A549 (cell line): ENCODE results near the gene BCAS3. TPM values are rescaled to one million over a fixed set of nuclear protein-coding genes. Genes with fewer than 3 reads are reported as not detected.

Experiments
- ATAC-seq, 2 experiments: fragments of 200-7000 bp in 1 of 2; fragments of >200 bp in 1 of 2; cut with Nextera tagmentation in 1 of 2; cut with Tn5 transposase in 1 of 2; 3 replicates each; pipeline versions ENCODE4 v1.8.0 to v1.9.1; 2018 to 2020; ENCODE audit warnings: mild to moderate bottlenecking in 1 of 2, moderate library complexity in 1 of 2
- CTCF ChIA-PET: fragments of 300-600 bp; sonication (Branson Sonifier 250); formaldehyde crosslinking; extraction: SDS; loops from one replicate; lab custom pipeline; 2021; ENCODE audit warnings: antibody characterized with exemption, inconsistent platforms; lab: Yijun Ruan, JAX
- POLR2A ChIA-PET: fragments of 350-600 bp; formaldehyde crosslinking; extraction: SDS; loops from one replicate; lab custom pipeline; 2021; ENCODE audit warnings: antibody characterized with exemption, inconsistent platforms; lab: Yijun Ruan, JAX
- DNase-seq, 2 experiments: peaks; one replicate each; pipeline versions ENCODE4 v3.0.0 to v3.0.0-alpha.2; 2011 to 2016; ENCODE audit warnings: low read depth in 1 of 2, low spot score in 1 of 2
- FAIRE-seq: peaks from 2 replicates; lab custom pipeline; 2011; peaks lifted over from hg19 to GRCh38; lab: Jason Lieb, UNC
- H3K27ac ChIP-seq, 2 experiments: fragments of >200 bp; sonication (Bioruptor Twin); formaldehyde crosslinking; 3 replicates each; pipeline ENCODE4 v1.5.1; 2016 to 2017
- H3K4me1 ChIP-seq: fragments of >200 bp; sonication (Bioruptor Twin); formaldehyde crosslinking; 3 replicates; pipeline ENCODE4 v1.6.1; 2016
- H3K4me2 ChIP-seq: fragments of >200 bp; sonication (Bioruptor Twin); formaldehyde crosslinking; 3 replicates; pipeline ENCODE4 v1.6.1; 2016
- H3K4me3 ChIP-seq: fragments of >200 bp; sonication (Bioruptor Twin); formaldehyde crosslinking; 3 replicates; pipeline ENCODE4 v1.5.1; 2016
- H3K9me3 ChIP-seq: fragments of >200 bp; sonication (Bioruptor Twin); formaldehyde crosslinking; 3 replicates; pipeline ENCODE4 v1.6.1; 2016
- BCL3 ChIP-seq: fragments of >200 bp; sonication (Bioruptor Twin); formaldehyde crosslinking; IDR thresholded peaks from 3 replicates; pipeline ENCODE4 v1.6.1; 2016
- CEBPB ChIP-seq, 2 experiments: fragments of >200 bp in 1 of 2; sonication (Bioruptor Twin) in 1 of 2; formaldehyde crosslinking in 1 of 2; IDR thresholded peaks; 2 replicates each; pipeline ENCODE4 v1.6.1; 2012 to 2016
- CTCF ChIP-seq: fragments of >200 bp; sonication (Bioruptor Twin); formaldehyde crosslinking; IDR thresholded peaks from 3 replicates; pipeline ENCODE4 v1.5.1; 2016
- EHMT2 ChIP-seq: fragments of 200-600 bp; sonication (generic); IDR thresholded peaks from 2 replicates; pipeline ENCODE4 v1.6.1; 2016; ENCODE audit warnings: antibody characterized with exemption, low read depth, mild to moderate bottlenecking, moderate library complexity
- EP300 ChIP-seq, 2 experiments: fragments of >200 bp; sonication (Bioruptor Twin); formaldehyde crosslinking; IDR thresholded peaks; 2 replicates in 1 of 2; 3 replicates in 1 of 2; pipeline ENCODE4 v1.6.1; 2016 to 2017
- HOXA7 ChIP-seq: fragments of 250-450 bp; sonication (Bioruptor Pico); IDR thresholded peaks from 2 replicates; pipeline ENCODE4 v1.5.0; 2020; ENCODE audit warnings: mild to moderate bottlenecking, moderate library complexity
- HOXB5 ChIP-seq: fragments of 250-450 bp; sonication (Bioruptor Pico); IDR thresholded peaks from 2 replicates; pipeline ENCODE4 v1.5.0; 2020; ENCODE audit warnings: mild to moderate bottlenecking, moderate library complexity
- JUN ChIP-seq, 2 experiments: fragments of >200 bp; sonication (Bioruptor Twin); formaldehyde crosslinking; IDR thresholded peaks; 2 replicates in 1 of 2; 3 replicates in 1 of 2; pipeline ENCODE4 v1.6.1; 2016 to 2017
- JUNB ChIP-seq: fragments of >200 bp; sonication (Bioruptor Twin); formaldehyde crosslinking; IDR thresholded peaks from 2 replicates; pipeline ENCODE4 v1.6.1; 2016
- PBX3 ChIP-seq: IDR thresholded peaks from 2 replicates; pipeline ENCODE4 v1.6.1; 2012
- RARB ChIP-seq: fragments of 250-450 bp; sonication (Bioruptor Pico); IDR thresholded peaks from 2 replicates; pipeline ENCODE4 v1.8.0; 2021; ENCODE audit warnings: mild to moderate bottlenecking, moderate library complexity
- REST ChIP-seq: fragments of 200-600 bp; sonication (generic); IDR thresholded peaks from 2 replicates; pipeline ENCODE4 v1.6.1; 2016; ENCODE audit warnings: antibody characterized with exemption, mild to moderate bottlenecking, moderate library complexity
- RFX5 ChIP-seq: fragments of 450-650 bp; IDR thresholded peaks from 2 replicates; pipeline ENCODE4 v1.7.1; 2014; ENCODE audit warnings: antibody characterized with exemption, mild to moderate bottlenecking, moderate library complexity
- TFCP2L1 ChIP-seq: fragments of 250-450 bp; sonication (Bioruptor Pico); IDR thresholded peaks from 2 replicates; pipeline ENCODE4 v1.5.0; 2021; ENCODE audit warnings: mild to moderate bottlenecking
- TP53 ChIP-seq: fragments of 250-450 bp; sonication (Bioruptor Pico); IDR thresholded peaks from 2 replicates; pipeline ENCODE4 v1.5.0; 2021; ENCODE audit warnings: mild to moderate bottlenecking, moderate library complexity
- ZFP36 ChIP-seq: fragments of 450-650 bp; IDR thresholded peaks from 2 replicates; pipeline ENCODE4 v1.6.1; 2014; ENCODE audit warnings: borderline replicate concordance; ENCODE audit not compliant: partially characterized antibody
- ZNF302 ChIP-seq: fragments of 250-450 bp; sonication (Bioruptor Pico); IDR thresholded peaks from 2 replicates; pipeline ENCODE4 v1.9.0; 2021; ENCODE audit warnings: inconsistent platforms, mild to moderate bottlenecking, moderate library complexity
- WGBS: methylation state at CpG from one replicate; pipeline ENCODE4 v1.1.6; 2017; ENCODE audit errors: missing lambda C conversion rate; 5-methylcytosine and 5-hydroxymethylcytosine counted together
- polyA plus RNA-seq, 4 experiments: library from polyadenylated mRNA; depleted of rRNA in 3 of 4; stranded (reverse); fragments of >200 nt; fragmentation: RNase III in 1 of 4; extraction: RNeasy Plus Mini Kit Qiagen cat#74134 plus additional on column Dnase treatment in 1 of 4; gene quantifications; 2 replicates in 3 of 4; 3 replicates in 1 of 4; pipeline ENCODE4 v1.2.3, GENCODE V29; 2011 to 2017

Gene BCAS3
- polyA plus RNA-seq, 2 of the 4 experiments (the other 2 are of a cell fraction): 14.7 to 43.4 TPM

GRCh38 chr17:61325382-61326073, 647.9 kb downstream of the BCAS3 start (continued):
- TF ChIP-seq REST (no peak), BCL3 (no peak), HOXA7 (CRISPR knock-in tag) (no peak), ZNF302 (no peak), CEBPB (IDR thresholded peaks at IDR 0.05) (no peak), HOXB5 (CRISPR knock-in tag) (no peak), PBX3 (no peak), RFX5 (no peak), EP300 (IDR thresholded peaks at IDR 0.05) (no peak), RARB (no peak)

GRCh38 chr17:61326330-61326729, 648.7 kb downstream of the BCAS3 start:
- Histone ChIP-seq H3K27ac (peak overlapping the region in 1 of 2 experiments; percentile 1; a peak in 1 of 6 replicates), H3K4me3 (no peak overlapping the region), H3K4me2 (no peak overlapping the region; the same call in 2 of the 3 replicates), H3K9me3 (no peaks in the 10 kb centered on the region), H3K4me1 (peaks cover 29% of the 10 kb centered on the region)
- 96% methylated on average over 3 of the region's 3 CpGs for WGBS
- DNase-seq: no peak
- TF ChIP-seq CTCF (no peak), JUN (IDR thresholded peaks at IDR 0.05) (no peak), HOXB5 (CRISPR knock-in tag) (no peak), TFCP2L1 (CRISPR knock-in tag) (no peak), TP53 (CRISPR knock-in tag) (no peak), RARB (no peak), JUNB (no peak), PBX3 (no peak), ZFP36 (no peak), ZNF302 (no peak), EHMT2 (no peak)
- CTCF ChIA-PET: interaction anchor here (1.1 to 1.6 kb wide), 2 partner anchors 8 to 42 kb away, joined by 3 read pairs; no protein-coding TSS in a partner anchor
- no peak for FAIRE-seq
- POLR2A ChIA-PET: no interaction called here
- ATAC-seq: no peak
